AG08396 (cell line): Measurements from ENCODE around the gene AFDN.
A peak's percentile ranks its signal among the peaks of the same experiment; 100 is the strongest.

ENCODE experiments used
- DNase-seq: peaks from one replicate; pipeline ENCODE4 v3.0.0; 2012; ENCODE audit warnings: low spot score, mixed read lengths

Gene AFDN

GRCh38 chr6:168002804-168003203 lies 176.1 kb downstream of the AFDN start:
- no peak for DNase-seq

- no peak for DNase-seq
Measured at GRCh38 chr6:168004023-168004422, 177.3 kb downstream of the AFDN start.

DNA sequence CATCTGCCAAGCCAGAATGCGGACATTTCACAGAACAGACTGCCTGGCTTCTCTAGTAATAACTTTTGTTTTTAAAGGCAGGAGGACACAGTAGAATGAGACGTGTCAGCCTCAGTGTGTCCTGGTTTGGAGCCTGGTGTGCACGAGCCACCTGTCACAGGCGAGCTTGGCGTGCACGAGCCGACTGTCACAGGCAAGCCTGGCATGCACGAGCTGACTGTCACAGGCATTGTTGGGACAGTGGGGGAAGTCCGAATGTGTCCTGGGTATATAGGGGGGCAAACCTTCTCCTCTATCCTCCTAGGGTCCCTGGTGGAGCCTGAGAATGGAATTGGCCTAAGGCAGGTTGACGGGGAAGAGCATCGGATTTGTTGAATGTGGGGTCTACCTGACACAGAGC lies 178.2 kb downstream of the AFDN start:
- no peak for DNase-seq

DNA sequence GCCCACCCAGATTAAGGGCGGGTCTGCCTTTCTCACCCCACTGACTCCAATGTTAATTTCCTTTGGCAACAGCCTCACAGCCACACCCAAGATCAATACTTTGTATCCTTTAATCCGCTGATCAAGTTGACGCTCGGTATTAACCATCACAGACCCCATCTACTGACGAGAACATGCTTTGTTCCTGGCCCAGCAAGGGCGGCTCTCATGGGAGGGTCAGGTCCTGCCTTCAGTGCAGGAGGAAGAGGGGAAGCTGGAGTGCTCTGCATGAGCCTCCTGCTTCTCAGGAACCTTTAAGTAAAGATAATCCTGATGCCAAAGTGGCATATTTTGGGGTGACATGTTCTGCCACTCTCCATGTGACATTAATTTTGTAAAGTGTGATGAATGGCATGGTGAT lies 179.1 kb downstream of the AFDN start:
- DNase-seq: no peak

GRCh38 chr6:168007592-168008338 lies 181.1 kb downstream of the AFDN start:
- peak; percentile 83 for DNase-seq

- DNase-seq: no peak
Measured at GRCh38 chr6:168009331-168009730, 182.6 kb downstream of the AFDN start.

- no peak for DNase-seq
Measured at GRCh38 chr6:168011291-168011690, 184.6 kb downstream of the AFDN start.

DNA sequence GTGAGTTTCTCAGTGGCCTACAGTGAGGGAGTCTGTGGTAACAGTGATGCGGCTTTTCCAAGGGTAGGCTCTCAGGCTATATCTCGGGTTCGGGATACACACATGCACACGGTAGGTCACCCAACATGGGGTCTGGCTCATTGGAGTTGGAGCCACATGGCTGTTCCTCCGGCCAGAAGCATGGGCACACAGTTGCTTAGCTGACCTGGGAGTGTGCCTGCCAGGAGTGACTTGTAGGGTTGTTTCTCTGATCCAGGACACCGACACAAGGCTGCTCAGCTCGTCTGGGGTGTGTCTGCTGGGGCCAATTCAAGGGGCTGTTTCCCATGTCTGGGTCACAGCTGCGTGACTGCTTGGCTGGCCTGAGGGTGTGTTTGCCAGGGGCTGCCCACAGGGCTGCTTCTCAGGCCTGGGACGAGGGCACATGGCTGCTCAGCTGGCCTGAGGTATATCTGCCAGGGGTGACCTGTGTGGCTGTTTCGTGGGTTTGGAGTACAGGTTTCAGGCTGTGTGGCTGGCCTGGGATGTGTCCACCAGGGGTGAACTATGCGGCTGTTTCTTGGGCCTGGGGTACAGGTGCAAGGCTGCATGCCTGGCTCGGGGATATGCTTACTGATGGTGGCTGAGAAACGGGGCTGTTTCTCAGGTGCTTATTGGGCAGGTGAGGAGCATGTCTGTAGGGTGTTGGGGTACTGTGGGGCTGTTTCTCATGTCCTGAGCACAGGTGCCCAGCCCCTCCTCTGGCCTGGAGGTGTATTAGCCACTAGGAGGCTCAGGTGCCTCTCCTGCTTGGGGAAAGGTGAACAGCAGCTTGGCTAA lies 185.9 kb downstream of the AFDN start:
- DNase-seq: no peak

DNA sequence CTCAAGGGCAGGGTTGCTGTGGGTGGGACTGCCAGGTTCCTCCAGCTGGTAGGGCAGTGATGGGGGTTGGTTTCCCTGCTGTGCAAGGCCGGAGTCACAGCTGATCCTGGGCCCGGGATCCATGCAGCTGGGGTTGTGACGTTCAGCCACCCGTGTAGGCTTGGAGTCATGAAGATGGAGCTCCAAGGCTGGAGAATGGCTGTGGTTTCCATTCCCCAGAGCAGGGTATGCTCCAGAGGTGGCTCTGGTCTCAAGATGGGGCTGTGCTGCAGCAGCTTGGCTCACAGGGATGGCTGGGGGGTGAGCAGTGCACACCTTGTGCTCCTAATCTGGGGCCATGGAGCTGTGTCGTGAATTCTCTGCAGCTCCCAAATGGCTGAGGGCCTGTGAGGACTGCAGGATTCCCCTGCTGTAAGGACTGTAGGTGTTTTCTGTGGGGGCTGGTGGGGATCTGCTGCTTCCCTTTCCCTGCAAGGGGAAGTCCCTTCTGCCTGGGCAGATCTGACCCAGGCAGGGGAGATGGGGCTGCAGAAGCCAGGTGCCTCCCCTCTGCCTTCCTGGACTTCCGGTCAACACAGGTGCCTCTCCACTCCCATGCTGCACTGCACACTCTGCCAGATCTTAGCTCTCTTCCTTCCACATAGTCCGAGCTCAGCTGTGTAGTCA lies 186.7 kb downstream of the AFDN start:
- no peak for DNase-seq

GRCh38 chr6:168014428-168014827 lies 187.7 kb downstream of the AFDN start:
- DNase-seq: no peak

DNA sequence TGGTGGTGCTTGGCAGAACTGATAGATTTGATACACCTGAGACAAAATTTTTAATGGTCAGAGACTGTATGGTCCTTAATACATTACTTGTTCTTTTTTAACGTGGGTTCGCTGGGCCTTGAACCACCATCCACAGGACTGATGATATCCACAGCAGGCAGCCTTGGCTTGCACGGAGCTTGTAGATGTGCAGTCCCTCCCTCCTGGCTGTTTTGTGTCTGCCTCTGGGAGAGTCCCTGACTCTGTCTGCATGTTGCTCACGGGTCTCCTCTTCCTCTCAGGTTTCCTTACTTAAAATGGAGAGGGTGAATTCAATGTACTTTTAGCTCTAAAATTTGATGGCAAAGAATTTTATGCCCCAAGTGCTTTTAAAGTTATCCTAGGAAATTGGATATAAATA lies 188.3 kb downstream of the AFDN start:
- no peak for DNase-seq

DNA sequence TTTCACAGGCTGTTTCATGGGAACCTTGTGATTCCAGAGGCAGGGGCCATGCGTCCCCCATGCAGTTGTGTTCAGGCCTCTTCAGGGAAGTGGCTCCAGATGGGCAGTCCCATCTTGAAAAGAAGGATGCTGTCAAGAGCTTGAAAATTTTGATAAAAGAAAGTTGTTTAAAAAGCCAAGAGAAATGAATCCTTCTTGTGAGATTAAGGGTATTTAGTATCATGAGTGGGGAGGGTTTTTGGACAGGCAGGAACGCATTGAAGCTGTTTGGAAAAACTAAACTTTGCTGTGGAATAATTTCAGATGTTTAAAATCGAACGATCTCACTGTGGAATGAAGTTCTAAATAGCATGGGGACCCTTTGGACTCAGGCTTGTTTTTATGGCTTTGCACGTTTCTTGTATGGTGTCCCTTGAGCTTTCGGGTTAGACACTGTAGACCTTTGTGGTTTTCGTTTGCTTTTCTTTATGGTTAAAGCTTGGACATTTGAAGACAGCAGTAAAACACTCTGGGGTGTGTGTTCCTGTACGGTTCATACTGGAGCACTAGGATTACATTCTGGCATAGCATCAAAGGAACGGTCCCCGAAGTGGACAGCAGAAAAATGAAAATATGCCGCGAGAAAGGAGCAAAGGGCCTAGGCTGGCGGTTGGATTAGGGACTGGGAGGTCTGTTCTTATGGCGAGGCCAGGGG lies 188.9 kb downstream of the AFDN start:
- DNase-seq: no peak

- no peak for DNase-seq
Measured at GRCh38 chr6:168016176-168016620, 189.5 kb downstream of the AFDN start.

- no peak for DNase-seq
Measured at GRCh38 chr6:168016721-168017525, 190.2 kb downstream of the AFDN start.

GRCh38 chr6:168017629-168018028 lies 190.9 kb downstream of the AFDN start:
- no peak for DNase-seq

DNA sequence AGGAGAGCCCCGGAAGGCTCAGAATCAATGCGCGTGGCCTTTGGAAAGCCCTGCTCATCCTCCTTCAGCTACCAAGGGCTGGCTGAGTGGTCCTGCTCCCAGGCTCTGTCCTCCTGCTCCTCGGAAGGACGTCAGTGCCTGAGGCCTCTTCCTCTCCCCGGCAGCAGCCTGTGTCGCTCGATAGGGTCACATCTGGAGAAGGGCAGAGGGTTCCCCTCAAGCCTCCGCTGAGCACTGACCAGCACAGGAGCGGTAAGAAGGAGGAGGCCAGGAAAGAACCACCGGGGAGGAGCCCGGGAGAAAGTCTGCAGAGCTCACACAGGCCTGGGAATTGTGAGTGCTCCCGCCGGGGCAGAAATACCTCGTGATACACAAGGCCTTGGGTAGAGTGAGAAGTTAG lies 192.0 kb downstream of the AFDN start:
- DNase-seq: no peak

DNA sequence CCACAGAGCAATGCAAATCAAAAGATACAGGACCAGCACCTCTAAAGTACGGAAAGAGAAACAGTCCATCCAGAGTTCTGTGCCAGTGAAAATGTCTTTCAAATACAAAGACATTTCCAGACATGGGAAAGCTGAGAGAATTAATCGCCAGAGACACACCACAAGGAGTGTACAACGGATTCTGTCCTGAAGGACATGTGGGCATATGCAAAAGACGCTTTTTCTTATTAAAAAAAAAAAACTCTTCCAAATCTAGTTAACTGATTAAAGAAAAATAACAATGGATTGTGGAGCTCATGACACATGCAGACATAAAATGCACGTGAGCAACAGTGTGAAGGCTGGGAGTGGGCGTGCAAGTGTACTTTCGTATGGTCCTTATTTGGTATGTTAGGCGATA lies 193.5 kb downstream of the AFDN start:
- DNase-seq: no peak

DNA sequence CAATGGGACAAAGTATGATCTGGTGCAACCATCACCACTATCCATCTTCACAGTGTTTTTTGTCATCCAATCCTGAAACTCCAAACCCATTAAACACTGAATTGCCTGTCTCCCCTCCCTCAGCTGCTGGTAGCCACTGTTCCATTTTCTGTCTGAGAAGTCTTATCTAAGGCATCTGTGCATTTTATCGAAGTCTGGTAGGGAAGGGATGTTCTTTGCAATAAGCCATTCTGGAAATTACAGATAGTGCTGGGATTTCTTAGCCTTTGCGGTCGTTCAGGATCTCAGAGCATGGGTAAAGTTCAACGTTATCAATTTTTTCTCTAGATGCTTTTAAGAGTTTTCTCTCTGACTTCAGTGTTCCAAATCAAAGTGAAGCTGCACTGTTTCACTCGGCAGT lies 194.9 kb downstream of the AFDN start:
- DNase-seq: no peak
